ENCODE results near the gene PSMB11.

Gene PSMB11

DNA sequence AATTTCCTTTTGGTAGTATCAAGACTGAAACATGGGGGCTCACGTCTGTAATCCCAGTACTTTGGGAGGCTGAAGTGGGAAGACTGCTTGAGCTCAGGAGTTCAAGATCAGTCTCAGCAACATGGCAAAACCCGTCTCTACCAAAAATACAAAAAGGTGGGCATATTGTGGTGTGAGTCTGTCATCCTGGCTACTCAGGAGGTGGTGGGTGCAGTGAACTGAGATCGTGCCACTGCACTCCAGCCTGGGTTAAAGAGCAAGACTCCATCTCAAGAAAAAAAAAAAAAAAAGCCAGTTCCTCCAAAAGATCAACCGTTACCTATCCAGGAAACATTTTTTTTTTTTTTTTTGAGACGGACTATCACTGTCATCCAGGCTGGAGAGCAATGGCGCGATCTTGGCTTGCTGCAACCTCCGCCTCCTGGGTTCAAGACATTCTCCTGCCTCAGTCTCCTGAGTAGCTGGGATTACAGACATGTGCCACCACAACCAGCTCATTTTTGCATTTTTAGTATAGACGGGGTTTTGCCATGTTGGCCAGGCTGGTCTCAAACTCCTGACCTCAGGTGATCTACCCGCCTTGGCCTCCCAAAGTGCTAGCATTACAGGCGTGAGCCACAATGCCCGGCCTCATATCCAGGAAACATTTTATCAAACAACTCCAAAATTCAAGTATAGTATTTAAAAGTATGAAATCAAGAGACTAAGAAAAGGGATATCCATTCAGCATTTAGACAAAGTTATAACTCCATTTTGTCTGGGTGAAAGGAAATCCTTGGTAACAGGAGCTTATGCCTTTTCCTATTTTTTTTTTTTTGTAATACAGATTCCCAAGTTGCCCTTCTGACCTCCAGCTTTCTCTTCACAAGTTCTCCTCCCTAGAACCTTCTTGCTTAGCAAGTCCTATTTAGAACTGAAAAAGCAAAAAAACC is 49.5 kb downstream of the PSMB11 start:
- no peak for DNase-seq

DNA sequence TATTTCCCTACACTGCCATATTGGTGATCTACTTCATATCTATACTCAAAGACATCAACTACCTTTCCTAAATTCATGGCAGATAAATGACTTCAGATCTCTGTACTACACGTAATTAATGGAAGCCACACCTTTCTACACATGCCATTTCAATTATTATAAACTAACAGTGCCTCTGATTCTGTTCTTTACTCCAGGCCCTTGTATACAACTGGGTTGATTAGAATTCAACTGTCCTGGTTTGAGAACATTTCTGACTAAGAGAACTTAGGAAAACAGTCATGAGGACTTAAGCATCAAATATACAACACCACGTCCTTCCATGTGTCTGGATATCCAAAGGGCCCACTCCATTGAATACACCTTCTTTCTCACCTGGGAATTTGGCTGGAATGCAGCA is 51.1 kb downstream of the PSMB11 start:
- no peak for DNase-seq

DNA sequence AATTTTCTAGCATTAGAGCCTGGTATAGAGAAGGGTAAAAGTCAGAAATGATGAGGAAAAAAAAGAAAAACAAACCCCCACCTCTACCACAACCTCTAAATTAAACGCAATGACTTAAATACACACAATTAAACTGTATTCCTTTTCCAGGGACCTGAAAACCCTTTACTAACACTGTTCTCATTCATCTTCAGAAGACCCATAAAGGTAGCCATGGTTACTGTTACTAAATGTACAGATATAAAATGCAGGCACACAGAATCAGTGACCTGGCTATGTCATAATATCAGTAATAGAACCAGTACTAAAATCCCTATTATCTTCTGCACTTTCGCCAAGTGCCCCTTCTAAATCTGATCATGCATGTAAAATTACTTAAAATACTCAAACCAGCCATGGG is 51.5 kb downstream of the PSMB11 start:
- DNase-seq = no peak
